Stomach (tissue), 9 donors: ENCODE measurements around the gene KANSL1. TPM values are rescaled to one million over a fixed set of nuclear protein-coding genes. Genes with fewer than 3 reads are reported as not detected.

ENCODE experiments used
- DNase-seq, 2 donors: peaks; one replicate each; pipeline versions ENCODE4 v3.0.0 to v3.0.0-alpha.2; 2013 to 2019
- H3K27ac ChIP-seq, 5 donors: fragments of 200-600 bp in 4 of 5; sonication (generic) in 4 of 5; one replicate each; pipeline ENCODE4 v1.5.1; 2013 to 2019; ENCODE audit warnings: mild to moderate bottlenecking in 1 of 5, moderate library complexity in 1 of 5
- H3K27me3 ChIP-seq, 3 donors: fragments of 200-600 bp; sonication (generic); one replicate each; pipeline ENCODE4 v1.5.1; 2017 to 2019; ENCODE audit warnings: mixed run types in 1 of 3
- H3K36me3 ChIP-seq, 4 donors: fragments of 200-600 bp; sonication (generic); 1 replicate in 3 of 4; 2 replicates in 1 of 4; pipeline ENCODE4 v1.5.1; 2016 to 2019
- H3K4me1 ChIP-seq, 4 donors: fragments of 200-600 bp; sonication (generic); one replicate each; pipeline ENCODE4 v1.5.1; 2016 to 2019
- H3K4me3 ChIP-seq, 4 donors: fragments of 200-600 bp; sonication (generic) in 3 of 4; one replicate each; pipeline ENCODE4 v1.5.1; 2016 to 2019; ENCODE audit warnings: mild to moderate bottlenecking in 1 of 4
- H3K9me3 ChIP-seq, 4 donors: fragments of 200-600 bp; sonication (generic); one replicate each; pipeline ENCODE4 v1.5.1; 2016 to 2019
- CTCF ChIP-seq, 7 experiments: fragments of 450-650 bp in 4 of 7; fragments of 200-600 bp in 3 of 7; sonication (generic) in 3 of 7; IDR thresholded peaks; one replicate each; pipeline ENCODE4 v1.5.1; 2016 to 2019; ENCODE audit warnings: antibody characterized with exemption in 7 of 7, control low read depth in 2 of 7, mild to moderate bottlenecking in 1 of 7
- EP300 ChIP-seq: sonication (generic); formaldehyde crosslinking; IDR thresholded peaks from one replicate; pipeline ENCODE4 v1.6.1; 2017; ENCODE audit warnings: antibody characterized with exemption
- POLR2A ChIP-seq, 4 donors: fragments of 450-650 bp; IDR thresholded peaks; one replicate each; pipeline ENCODE4 v1.6.1; 2016; ENCODE audit warnings: antibody characterized with exemption in 4 of 4, control low read depth in 2 of 4, mild to moderate bottlenecking in 1 of 4, moderate library complexity in 1 of 4
- POLR2AphosphoS5 ChIP-seq, 3 donors: sonication (generic); formaldehyde crosslinking; IDR thresholded peaks; one replicate each; pipeline ENCODE4 v1.6.1; 2016; ENCODE audit warnings: antibody characterized with exemption in 3 of 3
- WGBS, 5 donors: extraction: QIAGEN DNeasy Blood & Tissue Kit in 3 of 5; methylation state at CpG; one replicate each; pipeline versions ENCODE4 v1.1.5 to v1.1.7; 2013 to 2018; 5-methylcytosine and 5-hydroxymethylcytosine counted together
- intact Hi-C: fragments of 100-400 bp; cut with DNase I; formaldehyde crosslinking; loops from one replicate; pipeline ENCODE4 v1.15.1; 2023; ENCODE audit warnings: low total_unique reads
- polyA plus RNA-seq, 3 donors: library from polyadenylated mRNA; stranded (reverse); fragments of 200-250 nt; gene quantifications; one replicate each; pipeline ENCODE4 v1.2.3, GENCODE V29; 2013
- total RNA-seq, 5 donors: library from RNA; depleted of rRNA; stranded (reverse); fragments of >200 nt; gene quantifications; one replicate each; pipeline versions ENCODE4 v1.1.0 to v1.2.3, GENCODE V29; 2014 to 2016
- donor health status: healthy with polysubstance abuse.
- donor health status: Bipolar disorder and iron deficiency.
- donor health status: healthy.

Gene KANSL1
- total and polyA plus RNA-seq, 8 donors: 9.2 to 288 (median 127) TPM

- H3K36me3 ChIP-seq: peaks cover 45 to 100% (median 86%) of the 10 kb centered on the region in 4 donors
- DNase-seq: no peak
- intact Hi-C loops: no loop called here
- H3K4me3 ChIP-seq: no peak overlapping the region
- H3K27me3 ChIP-seq: no peaks in the 10 kb centered on the region
- no peaks in the 10 kb centered on the region for H3K9me3 ChIP-seq
- 92 to 97% (median 95%) methylated on average over 6 of the region's 6 CpGs for WGBS, 5 donors
- H3K27ac ChIP-seq: no peak overlapping the region
- peaks cover 0 to 18% (median 6%) of the 10 kb centered on the region in 4 donors for H3K4me1 ChIP-seq
- TF ChIP-seq POLR2AphosphoS5 (IDR thresholded peaks at IDR 0.05) (no peak), CTCF (IDR thresholded peaks at IDR 0.05) (no peak)
These were observed 163.6 kb downstream of the KANSL1 start for GRCh38 chr17:46029627-46030026.

- peaks cover 0 to 18% (median 6%) of the 10 kb centered on the region in 4 donors for H3K4me1 ChIP-seq
- no peaks in the 10 kb centered on the region for H3K9me3 ChIP-seq
- intact Hi-C loops: no loop called here
- H3K27me3 ChIP-seq: no peaks in the 10 kb centered on the region
- WGBS, 5 donors: 75 to 84% (median 78%) methylated on average over 4 of the region's 4 CpGs
- H3K27ac ChIP-seq: no peak overlapping the region
- no peak for DNase-seq
- no peak overlapping the region for H3K4me3 ChIP-seq
- H3K36me3 ChIP-seq: peaks cover 40 to 99% (median 86%) of the 10 kb centered on the region in 4 donors
- no peak for TF ChIP-seq POLR2A (IDR thresholded peaks at IDR 0.05)
- TF ChIP-seq CTCF (IDR thresholded peaks at IDR 0.05): no peak
- TF ChIP-seq EP300: no peak
- TF ChIP-seq POLR2AphosphoS5 (IDR thresholded peaks at IDR 0.05): no peak
These were observed 164.2 kb downstream of the KANSL1 start for GRCh38 chr17:46028981-46029565.

GRCh38 chr17:46028374-46028773 is 164.9 kb downstream of the KANSL1 start:
- Histone ChIP-seq H3K27me3 (no peaks in the 10 kb centered on the region), H3K27ac (peak overlapping the region in 1 of 5 donors; percentile 1), H3K9me3 (no peaks in the 10 kb centered on the region), H3K4me3 (no peak overlapping the region), H3K4me1 (peaks cover 0 to 18% (median 6%) of the 10 kb centered on the region in 4 donors), H3K36me3 (peaks cover 33 to 99% (median 83%) of the 10 kb centered on the region in 4 donors)
- no peak for DNase-seq
- no peak for TF ChIP-seq EP300
- no peak for TF ChIP-seq CTCF (IDR thresholded peaks at IDR 0.05)
- no peak for TF ChIP-seq POLR2A (IDR thresholded peaks at IDR 0.05)
- TF ChIP-seq POLR2AphosphoS5 (IDR thresholded peaks at IDR 0.05): no peak
- WGBS, 5 donors: 77 to 87% (median 86%) methylated on average over 3 of the region's 3 CpGs
- intact Hi-C loops: no loop called here

GRCh38 chr17:46027976-46028325 is 165.3 kb downstream of the KANSL1 start:
- Histone ChIP-seq H3K9me3 (no peaks in the 10 kb centered on the region), H3K27me3 (no peaks in the 10 kb centered on the region), H3K27ac (peak overlapping the region in 2 of 5 donors; percentile 1 to 25), H3K36me3 (peaks cover 29 to 99% (median 80%) of the 10 kb centered on the region in 4 donors), H3K4me3 (no peak overlapping the region), H3K4me1 (peaks cover 0 to 18% (median 6%) of the 10 kb centered on the region in 4 donors)
- WGBS, 5 donors: 76 to 86% (median 86%) methylated on average over 4 of the region's 4 CpGs
- intact Hi-C loops: no loop called here
- DNase-seq: no peak
- TF ChIP-seq POLR2A (IDR thresholded peaks at IDR 0.05) (no peak), EP300 (no peak)
